Inflammatory macrophage treated with lipopolysaccharide for 4 hours (primary cell): Measurements from ENCODE around the gene WDR87.

ENCODE experiments used
- DNase-seq: peaks from one replicate; pipeline ENCODE4 v3.0.0-alpha.2; 2020

The WDR87 gene

DNA sequence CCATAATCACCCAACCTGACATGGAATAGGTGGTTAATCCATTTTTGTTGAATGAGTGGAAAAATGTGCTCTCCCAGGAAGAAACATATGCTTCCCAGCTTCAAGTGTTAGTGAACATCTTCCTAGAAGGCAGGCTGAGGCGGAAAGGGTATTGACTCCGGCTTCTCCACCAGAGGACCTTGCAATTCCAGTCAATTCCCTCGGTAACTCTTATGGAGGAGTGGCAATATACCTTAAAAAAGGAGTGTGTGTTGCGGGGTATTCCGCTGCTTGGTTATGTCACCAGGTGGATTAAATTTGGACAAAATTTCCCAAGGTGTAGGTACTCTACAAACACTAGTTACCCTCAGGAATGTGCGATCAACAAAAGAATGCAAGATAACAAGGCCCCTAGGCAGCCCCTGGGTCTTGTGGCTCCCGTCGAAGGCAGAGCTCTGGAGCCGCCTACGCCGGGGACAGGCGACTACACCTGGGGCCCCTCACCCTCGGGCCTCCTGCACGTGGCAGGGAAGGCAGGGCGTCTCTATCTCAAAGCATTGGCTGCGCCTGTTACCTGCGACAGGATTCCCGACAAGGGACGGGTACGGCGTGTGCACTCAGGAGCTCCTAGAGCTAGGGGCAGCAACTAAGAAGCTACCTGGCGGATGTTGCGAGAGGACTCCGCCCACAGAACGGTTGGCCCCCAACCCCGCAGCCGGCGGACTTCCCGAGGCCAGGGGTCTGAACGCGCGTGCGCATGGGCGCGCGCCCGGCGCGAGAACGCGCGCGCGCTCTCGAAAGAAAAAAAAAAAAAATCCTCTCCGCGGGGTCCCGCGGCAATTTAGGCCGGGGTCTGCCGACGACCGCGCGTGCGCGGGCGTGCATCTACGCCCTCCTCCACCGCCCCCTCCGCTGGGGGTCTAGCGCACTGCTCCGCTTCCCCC lies at the start of gene WDR87:
Gene WDR87, minus strand, starts transcription at position 649 of the 923 bp plus-strand sequence. CDS start 8,355 bp downstream, outside the sequence.
- no peak for DNase-seq

- DNase-seq: no peak
Observed at GRCh38 chr19:37955986-37956385, 49.6 kb upstream of the WDR87 start.

DNA sequence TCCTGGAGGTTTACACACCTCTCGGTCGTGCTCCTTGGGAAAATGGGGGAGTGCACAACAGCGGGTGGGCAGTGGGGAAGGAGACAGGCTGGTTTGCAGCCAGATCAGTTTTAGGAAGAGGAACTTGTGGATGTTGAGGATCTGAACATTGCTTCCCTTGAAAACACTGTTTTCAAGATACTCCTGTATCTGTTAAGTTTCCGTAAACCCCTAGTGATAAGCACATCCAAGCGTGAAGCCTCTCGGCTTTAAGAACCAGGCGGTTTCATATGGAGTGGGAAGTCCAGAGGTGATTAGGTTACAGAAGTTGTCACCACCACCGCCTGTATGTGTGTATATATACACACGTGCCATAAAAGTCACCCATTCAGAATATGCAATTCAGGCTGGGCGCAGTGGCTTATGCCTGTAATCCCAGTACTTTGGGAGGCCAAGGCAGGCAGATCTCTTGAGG lies 48.1 kb upstream of the WDR87 start:
- no peak for DNase-seq

DNA sequence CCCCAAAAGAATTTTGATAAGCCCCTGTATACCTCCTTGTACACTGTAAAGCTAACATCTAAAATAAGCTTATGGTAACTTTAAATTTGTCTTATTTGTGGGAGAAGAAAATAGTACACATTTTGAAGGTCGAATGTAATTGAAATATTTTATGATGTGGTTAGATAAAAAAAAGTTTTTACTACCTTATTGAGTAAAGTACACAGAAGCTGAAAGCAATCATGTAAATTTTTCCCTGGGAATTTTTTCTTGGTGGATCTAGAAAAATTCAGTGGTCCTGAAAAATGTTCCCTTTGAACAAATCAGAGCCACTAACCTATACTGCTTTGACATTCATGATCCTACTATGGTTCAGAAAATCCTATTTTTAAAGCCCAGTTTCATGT lies 47.5 kb upstream of the WDR87 start:
- no peak for DNase-seq

- no peak for DNase-seq
Observed at GRCh38 chr19:37953171-37953917, 47.0 kb upstream of the WDR87 start.

- no peak for DNase-seq
Observed at GRCh38 chr19:37951816-37952210, 45.4 kb upstream of the WDR87 start.

DNA sequence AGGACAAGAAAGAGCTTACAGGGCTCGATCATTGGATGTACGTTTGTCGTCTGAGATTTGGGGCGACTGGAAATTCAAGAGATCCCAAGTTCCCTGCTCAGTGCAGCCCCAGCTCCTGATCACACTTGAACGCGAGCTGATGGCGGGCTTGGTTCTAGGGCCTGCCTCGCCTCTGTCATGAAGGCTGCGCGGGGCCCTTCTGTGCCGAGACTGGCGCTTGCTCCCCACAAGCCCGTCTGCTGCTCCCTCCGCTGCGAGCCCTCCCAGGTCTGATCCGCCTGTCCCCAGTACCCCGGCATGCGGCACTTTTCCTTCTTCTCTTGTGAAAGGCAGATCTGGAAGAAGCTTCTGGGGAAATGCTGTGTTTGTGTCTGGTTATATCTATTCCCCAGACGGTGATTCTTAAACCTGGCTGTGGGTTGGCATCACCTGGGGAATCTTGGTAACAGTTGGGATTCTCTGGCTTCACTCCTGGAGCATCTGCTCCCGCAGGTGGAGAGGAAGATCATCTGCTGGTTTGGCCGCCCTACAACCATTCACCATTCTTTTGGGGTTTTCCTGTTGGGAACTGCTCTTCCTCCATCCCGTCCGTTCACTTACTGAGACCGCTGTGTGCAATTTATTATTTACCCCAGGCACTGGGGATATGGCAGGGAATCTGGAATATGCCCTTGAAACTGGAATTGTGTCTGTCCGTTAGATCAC lies 44.2 kb upstream of the WDR87 start:
- no peak for DNase-seq

GRCh38 chr19:37948362-37948761 lies 42.0 kb upstream of the WDR87 start:
- no peak for DNase-seq

DNA sequence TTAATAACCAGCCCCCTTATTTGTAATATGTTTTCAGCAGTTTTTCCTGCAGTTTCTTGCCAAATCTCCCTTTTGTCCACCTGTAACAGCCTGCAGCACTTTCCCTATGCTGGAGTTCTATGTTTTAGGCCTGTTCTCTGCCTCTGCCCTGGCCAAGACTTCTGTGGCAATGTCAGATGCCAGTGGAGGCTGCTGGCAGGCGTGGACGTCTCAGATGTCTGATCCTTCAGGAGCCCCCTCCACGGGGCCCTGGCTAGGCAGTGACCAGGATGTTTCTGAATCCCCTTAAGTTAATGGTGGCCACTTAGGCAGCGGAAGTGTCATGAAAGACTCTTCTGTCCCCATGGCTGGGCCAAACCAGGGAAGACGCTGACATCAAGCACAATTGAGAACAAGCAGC lies 41.4 kb upstream of the WDR87 start:
- DNase-seq: no peak

- no peak for DNase-seq
Observed at GRCh38 chr19:37946132-37946531, 39.7 kb upstream of the WDR87 start.

- DNase-seq: no peak
Observed at GRCh38 chr19:37943480-37943879, 37.1 kb upstream of the WDR87 start.

DNA sequence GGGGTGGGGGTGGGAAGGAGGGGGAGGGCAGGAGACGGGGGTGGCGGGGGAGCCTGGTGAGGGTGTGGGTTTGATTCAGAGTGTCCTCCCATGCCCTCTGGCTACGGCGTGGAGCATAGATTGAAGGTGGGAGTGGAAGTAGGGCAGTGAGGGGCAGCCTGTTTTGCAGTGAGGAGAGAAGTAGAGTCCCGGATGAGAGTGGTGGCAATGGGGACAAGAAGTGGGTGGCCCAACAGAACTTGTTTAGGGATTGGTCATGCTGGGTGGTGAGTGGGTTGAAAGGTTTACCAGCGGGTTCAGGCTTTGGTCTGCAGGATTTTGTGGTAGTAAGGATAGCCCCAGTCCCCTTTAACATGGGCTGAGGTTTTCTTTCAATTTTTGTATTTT lies 36.1 kb upstream of the WDR87 start:
- DNase-seq: no peak

DNA sequence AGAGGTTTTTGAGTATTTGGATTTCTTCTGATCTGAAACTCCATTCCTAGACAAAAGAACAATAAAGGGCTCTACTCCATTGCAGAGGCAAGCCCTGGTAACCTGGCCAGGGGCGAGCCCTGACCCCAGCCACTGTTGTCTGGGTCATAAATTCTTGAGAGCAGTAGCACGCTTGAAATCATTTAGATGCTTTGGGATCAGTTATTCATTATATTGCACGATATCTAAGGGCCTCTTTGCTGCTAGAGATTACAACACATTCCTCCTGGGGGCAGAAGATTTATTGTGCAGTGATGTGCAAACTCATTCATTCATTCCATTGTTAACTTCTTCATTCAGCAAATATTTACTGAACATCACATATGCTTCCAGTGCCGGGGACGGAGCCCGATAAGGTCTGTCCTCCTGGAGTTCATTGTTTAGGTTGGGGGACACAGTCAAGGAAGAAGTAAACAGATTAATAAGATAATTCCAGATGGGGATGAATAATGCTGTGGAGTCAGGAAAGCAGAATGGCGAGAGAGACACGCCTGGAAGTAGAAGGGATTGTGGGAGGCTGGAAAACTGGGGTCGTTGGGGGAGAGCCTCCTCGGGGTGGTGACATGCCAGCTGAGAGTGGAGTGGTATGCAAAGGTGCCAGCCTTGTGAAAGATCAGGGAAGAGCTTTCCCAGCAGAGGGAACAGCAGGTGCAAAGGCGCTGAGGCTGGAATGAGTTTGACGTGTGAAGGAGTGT lies 35.6 kb upstream of the WDR87 start:
- no peak for DNase-seq

DNA sequence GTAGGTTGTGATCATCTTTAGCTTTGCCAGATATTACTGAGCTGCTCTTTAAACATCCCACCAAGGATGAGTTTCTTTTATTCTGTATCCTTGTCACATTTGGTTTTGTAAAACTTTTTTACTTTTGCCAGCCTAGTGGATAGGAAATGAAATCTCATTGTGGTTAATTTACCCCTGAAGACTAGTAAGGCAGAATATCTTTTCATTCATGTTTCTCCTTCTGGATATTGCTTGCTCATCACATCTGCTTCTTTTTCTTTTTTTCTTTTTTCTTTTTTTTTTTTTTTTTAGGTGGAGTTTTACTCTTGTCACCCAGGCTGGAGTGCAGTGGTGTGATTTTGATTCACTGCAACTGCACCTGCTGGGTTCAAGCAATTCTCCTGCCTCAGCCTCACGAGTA lies 32.0 kb upstream of the WDR87 start:
- no peak for DNase-seq

- DNase-seq: no peak
Observed at GRCh38 chr19:37936886-37937285, 30.5 kb upstream of the WDR87 start.

DNA sequence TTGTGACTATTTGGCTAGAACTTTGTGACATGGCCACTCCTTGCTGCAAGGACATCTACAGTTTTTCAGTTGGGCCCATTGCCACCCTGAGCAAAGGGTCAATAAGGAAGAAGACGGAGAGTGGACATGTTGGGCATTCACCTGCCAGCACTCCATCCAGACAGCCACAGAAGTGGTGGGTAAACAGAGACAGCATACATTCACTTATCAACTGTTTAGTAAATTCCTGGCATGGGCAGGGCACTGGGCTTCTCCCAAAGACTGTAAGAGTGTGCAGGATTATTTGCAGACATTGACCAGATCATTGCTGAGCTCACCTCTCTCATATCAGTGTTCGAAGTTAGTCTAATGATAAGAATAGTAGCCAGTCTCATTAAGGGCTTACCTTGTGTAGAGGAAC lies 29.8 kb upstream of the WDR87 start:
- no peak for DNase-seq

- DNase-seq: no peak
Observed at GRCh38 chr19:37935341-37935740, 28.9 kb upstream of the WDR87 start.

DNA sequence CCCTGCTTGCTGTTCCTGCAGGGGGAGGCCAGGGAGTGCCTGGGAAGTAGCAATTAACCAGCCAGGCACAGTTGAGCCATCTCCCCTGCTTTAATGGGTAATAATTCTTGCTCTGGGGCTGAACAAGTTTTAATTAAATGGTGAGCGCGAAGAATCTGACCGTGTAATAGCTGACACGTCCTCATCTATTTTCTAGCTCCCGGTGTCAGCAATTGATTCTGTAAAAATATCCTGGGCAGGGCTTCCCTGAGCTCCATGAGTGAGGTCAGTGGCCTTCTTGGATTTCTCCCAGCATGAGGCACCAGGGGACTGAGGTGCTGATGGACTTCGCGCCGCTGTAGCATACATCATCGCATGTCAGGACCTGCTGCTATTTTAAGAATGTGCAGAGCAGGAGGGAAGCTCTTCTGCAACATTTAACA lies 27.6 kb upstream of the WDR87 start:
- no peak for DNase-seq

DNA sequence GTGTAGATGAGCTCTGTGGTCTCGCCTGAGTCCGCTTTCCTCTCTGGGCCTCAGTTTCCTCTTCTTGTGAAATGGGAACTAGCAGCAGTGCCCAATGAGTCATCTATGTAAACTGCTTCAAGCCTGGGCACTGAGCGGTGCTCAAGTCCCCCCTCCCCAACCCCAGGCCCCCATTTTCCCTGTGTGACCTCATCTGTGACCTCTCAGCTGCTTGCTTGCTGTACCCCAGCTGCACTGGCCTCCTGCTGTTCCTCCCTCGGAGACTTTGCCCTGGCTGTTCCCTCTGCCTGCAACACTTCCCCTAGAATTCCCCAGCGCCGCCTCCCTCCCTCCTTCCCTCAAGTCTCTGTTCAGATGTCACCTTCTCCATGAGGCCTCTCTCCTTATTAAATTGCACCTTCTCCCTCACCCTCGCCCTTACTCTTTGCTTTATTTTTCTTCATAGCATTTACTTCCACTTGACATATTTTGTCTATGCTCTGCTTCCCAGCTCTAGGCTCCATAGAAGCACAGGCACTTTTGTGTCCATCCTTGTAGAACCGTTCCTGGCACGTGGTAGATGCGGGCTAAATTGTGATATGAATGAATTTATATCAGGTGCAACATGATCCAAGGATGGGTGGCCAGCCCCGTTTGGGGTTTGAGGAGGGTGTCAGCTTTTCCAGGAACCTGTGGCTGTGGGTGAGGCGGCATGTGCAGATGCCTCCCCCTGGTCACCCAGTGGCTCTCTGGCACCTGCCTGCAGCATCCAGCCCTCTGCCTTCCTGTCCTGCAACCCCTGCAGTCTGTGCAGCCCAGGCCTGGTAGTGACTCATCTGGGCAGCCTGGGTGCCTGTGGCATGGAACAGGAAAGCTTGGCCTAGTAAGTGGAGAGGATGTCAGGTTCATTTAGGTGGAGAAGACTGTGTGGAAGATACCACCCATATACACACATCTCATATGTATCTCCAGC lies 26.9 kb upstream of the WDR87 start:
- peak; percentile 1 for DNase-seq

DNA sequence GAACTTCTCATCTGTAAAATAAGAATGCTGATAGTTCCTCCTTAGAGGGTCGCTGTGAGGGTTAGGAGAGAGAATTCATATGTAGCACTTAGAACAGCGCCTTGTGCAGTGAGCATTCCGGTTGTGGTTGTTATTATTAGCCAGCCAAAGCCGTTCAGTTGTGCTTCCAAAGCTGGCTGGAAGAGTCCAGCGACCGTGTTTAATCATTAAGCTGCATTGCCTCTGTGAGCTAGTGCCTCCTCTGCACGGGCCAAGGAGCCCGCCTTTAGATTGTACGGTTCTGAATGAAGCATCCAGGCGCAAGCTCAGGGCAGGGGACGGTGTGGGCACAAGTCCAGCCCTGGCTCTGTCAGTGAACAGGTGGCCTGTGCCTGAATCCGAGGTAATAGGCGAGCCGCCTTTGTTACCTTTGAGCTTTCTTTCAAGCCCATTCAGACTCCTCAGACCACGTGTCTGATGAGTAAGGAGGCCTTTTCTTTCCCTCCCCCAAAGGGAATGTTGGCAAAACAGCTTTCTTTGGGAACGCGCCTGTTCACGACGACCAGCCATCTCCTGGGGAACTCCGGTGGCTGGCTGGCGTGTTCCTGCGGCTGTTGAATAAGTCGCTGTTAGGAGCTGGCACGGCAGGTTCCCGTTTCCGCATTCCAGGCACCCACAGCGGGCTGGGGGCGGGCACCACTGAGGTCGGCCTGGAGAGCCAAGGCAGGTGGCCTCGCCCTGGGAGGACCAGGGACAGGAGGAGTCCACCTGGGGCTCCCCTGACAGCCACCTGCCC lies 25.7 kb upstream of the WDR87 start:
- peak; percentile 43 for DNase-seq

DNA sequence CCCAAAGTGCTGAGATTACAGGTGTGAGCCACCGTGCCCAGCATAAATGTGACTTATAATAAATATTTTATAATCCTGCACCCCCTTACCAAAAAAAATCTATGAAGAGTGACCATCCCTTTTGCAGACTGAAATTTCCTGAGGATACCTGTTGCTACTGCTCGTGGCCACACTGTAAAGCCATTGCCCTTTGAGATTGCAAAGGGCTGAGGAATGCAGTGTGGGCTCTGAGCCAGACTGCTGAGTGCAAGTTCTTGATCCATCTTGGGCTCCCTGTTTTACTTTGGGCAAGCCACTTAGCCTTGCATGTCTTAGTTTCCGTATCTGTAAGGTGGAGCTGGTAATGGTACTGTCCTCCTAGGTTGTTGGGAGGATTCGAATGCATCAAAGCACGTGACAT lies 24.0 kb upstream of the WDR87 start:
- DNase-seq: no peak
